Panc1 (cell line): ENCODE results near the gene EOGT. TPM values are rescaled to one million over a fixed set of nuclear protein-coding genes. Genes with fewer than 3 reads are reported as not detected.

ENCODE experiments used
- ATAC-seq: fragments of 200-7000 bp; cut with Tn5 transposase; 2 replicates; pipeline ENCODE4 v1.9.1; 2020; ENCODE audit warnings: mild to moderate bottlenecking, moderate library complexity
- BruUV-seq: library from RNA; stranded (reverse); fragments of 400-500 nt; replicated peaks from 2 replicates; lab custom pipeline; 2021; lab: Mats Ljungman, UMichigan
- CTCF ChIA-PET: fragments of 300-600 bp; sonication (Branson Sonifier 250); formaldehyde crosslinking; loops from one replicate; lab custom pipeline; 2022; ENCODE audit warnings: antibody characterized with exemption; lab: Charles Lee
- POLR2A ChIA-PET: fragments of 300-600 bp; sonication (Branson Sonifier 250); formaldehyde crosslinking; loops from one replicate; lab custom pipeline; 2022; ENCODE audit warnings: antibody characterized with exemption; lab: Charles Lee
- DNase-seq: peaks from one replicate; pipeline ENCODE4 v3.0.0-alpha.2; 2010; ENCODE audit warnings: low read depth, low spot score
- H3K27ac ChIP-seq: 2 replicates; pipeline ENCODE4 v1.5.1; 2011; ENCODE audit warnings: mild to moderate bottlenecking, low read length, inconsistent platforms
- H3K27me3 ChIP-seq: fragments of 200-500 bp; sonication (Bioruptor generic); 2 replicates; pipeline ENCODE4 v1.6.0; 2014; ENCODE audit warnings: low read length, inconsistent platforms; ENCODE audit not compliant: control insufficient read depth, insufficient read depth
- H3K36me3 ChIP-seq: fragments of 200-500 bp; sonication (Bioruptor generic); 2 replicates; pipeline ENCODE4 v1.5.1; 2014; ENCODE audit warnings: inconsistent platforms, mild to moderate bottlenecking, low read length, moderate library complexity; ENCODE audit not compliant: control insufficient read depth, insufficient read depth
- H3K4me1 ChIP-seq: 2 replicates; pipeline ENCODE4 v1.5.1; 2011; ENCODE audit warnings: inconsistent platforms, mild to moderate bottlenecking, low read length, moderate library complexity; ENCODE audit not compliant: control insufficient read depth, insufficient read depth
- H3K4me3 ChIP-seq, 2 experiments: 2 replicates each; pipeline ENCODE4 v1.5.1; 2011 to 2012; ENCODE audit warnings: low read depth in 2 of 2, low read length in 2 of 2, mild to moderate bottlenecking in 2 of 2, inconsistent platforms in 1 of 2, moderate library complexity in 1 of 2
- H3K9me3 ChIP-seq: fragments of 200-500 bp; sonication (Bioruptor generic); 2 replicates; pipeline ENCODE4 v1.5.1; 2014; ENCODE audit warnings: low read depth, mild to moderate bottlenecking, inconsistent platforms, low read length, moderate library complexity; ENCODE audit not compliant: control insufficient read depth, insufficient read depth
- POLR2AphosphoS5 ChIP-seq: IDR thresholded peaks from 2 replicates; pipeline ENCODE4 v1.6.1; 2012; ENCODE audit warnings: mild to moderate bottlenecking, low read depth, low read length, moderate library complexity
- REST ChIP-seq, 2 experiments: IDR thresholded peaks; 2 replicates each; pipeline ENCODE4 v1.6.1; 2011 to 2012; ENCODE audit warnings: low read depth in 2 of 2, control low read depth in 1 of 2, low read length in 1 of 2, mild to moderate bottlenecking in 1 of 2, moderate library complexity in 1 of 2; ENCODE audit not compliant: insufficient read depth in 1 of 2
- SIN3A ChIP-seq: IDR thresholded peaks from 2 replicates; pipeline ENCODE4 v1.6.1; 2012; ENCODE audit warnings: low read depth, mild to moderate bottlenecking, low read length, moderate library complexity, borderline replicate concordance; ENCODE audit not compliant: insufficient read depth
- TCF7L2 ChIP-seq: IDR thresholded peaks from 2 replicates; pipeline ENCODE4 v1.6.1; 2011; ENCODE audit warnings: mild to moderate bottlenecking, low read depth, low read length, inconsistent platforms
- in situ Hi-C: cut with HindIII; loops from 2 replicates; pipeline ENCODE4 v1.10.0; 2016; ENCODE audit warnings: low sequenced_read_pairs, low pct_unique_long_range_greater_than_20kb
- intact Hi-C: fragments of 100-400 bp; cut with micrococcal nuclease; formaldehyde crosslinking; loops from one replicate; pipeline ENCODE4 v1.10.0; 2022; ENCODE audit not compliant: unreplicated experiment
- total RNA-seq: library from RNA; stranded (reverse); gene quantifications from one replicate; pipeline ENCODE4 v1.2.1, GENCODE V29; 2021; ENCODE audit not compliant: unreplicated experiment
- TF ChIP-seq, protein P1 (sequence below): fragments of 450-650 bp; IDR thresholded peaks from 2 replicates; pipeline ENCODE4 v1.5.1; 2017; ENCODE audit warnings: mild to moderate bottlenecking

Gene EOGT
- total RNA-seq, 1 experiment from 2014 or later: 29.1 TPM

GRCh38 chr3:68996356-68996995 lies 17.0 kb downstream of the EOGT start:
- intact Hi-C loops (no loop called here), in situ Hi-C loops (no loop called here)
- POLR2A ChIA-PET: interaction anchor here (0.6 kb wide), 1 partner anchor 626 kb away, joined by 9 read pairs; no protein-coding TSS in a partner anchor
- H3K4me1 ChIP-seq: no peaks in the 10 kb centered on the region
- H3K36me3 ChIP-seq: peaks cover 6% of the 10 kb centered on the region
- no peak overlapping the region for H3K4me3 ChIP-seq
- H3K9me3 ChIP-seq: no peaks in the 10 kb centered on the region
- CTCF ChIA-PET: no interaction called here
- TSS peak; percentile 64 for BruUV-seq
- H3K27ac ChIP-seq: no peak overlapping the region
- DNase-seq (no peak), ATAC-seq (no peak)
- no peaks in the 10 kb centered on the region for H3K27me3 ChIP-seq
- no peak for TF ChIP-seq SIN3A
- no peak for TF ChIP-seq POLR2AphosphoS5
- TF ChIP-seq, protein P1, sequence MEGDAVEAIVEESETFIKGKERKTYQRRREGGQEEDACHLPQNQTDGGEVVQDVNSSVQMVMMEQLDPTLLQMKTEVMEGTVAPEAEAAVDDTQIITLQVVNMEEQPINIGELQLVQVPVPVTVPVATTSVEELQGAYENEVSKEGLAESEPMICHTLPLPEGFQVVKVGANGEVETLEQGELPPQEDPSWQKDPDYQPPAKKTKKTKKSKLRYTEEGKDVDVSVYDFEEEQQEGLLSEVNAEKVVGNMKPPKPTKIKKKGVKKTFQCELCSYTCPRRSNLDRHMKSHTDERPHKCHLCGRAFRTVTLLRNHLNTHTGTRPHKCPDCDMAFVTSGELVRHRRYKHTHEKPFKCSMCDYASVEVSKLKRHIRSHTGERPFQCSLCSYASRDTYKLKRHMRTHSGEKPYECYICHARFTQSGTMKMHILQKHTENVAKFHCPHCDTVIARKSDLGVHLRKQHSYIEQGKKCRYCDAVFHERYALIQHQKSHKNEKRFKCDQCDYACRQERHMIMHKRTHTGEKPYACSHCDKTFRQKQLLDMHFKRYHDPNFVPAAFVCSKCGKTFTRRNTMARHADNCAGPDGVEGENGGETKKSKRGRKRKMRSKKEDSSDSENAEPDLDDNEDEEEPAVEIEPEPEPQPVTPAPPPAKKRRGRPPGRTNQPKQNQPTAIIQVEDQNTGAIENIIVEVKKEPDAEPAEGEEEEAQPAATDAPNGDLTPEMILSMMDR: no peak
- TF ChIP-seq REST (IDR thresholded peaks at IDR 0.05; ENCODE audit: insufficient read depth in 1 of 2, low read depth in 2 of 2, low read length in 1 of 2): no peak
- no peak for TF ChIP-seq TCF7L2

GRCh38 chr3:68988740-68989139 lies 24.7 kb downstream of the EOGT start:
- ChIA-PET CTCF (no interaction called here), POLR2A (no interaction called here)

More at GRCh38 chr3:68988740-68989139, 24.7 kb downstream of the EOGT start:
- H3K27me3 ChIP-seq: no peaks in the 10 kb centered on the region
- no TSS peak for BruUV-seq
- H3K27ac ChIP-seq: no peak overlapping the region
- TF ChIP-seq, protein P1: no peak
- no peak for TF ChIP-seq SIN3A
- TF ChIP-seq TCF7L2: no peak
- no peak for TF ChIP-seq REST (IDR thresholded peaks at IDR 0.05; ENCODE audit: insufficient read depth in 1 of 2, low read depth in 2 of 2, low read length in 1 of 2)
- TF ChIP-seq POLR2AphosphoS5: no peak
- no peak for DNase-seq
- no peaks in the 10 kb centered on the region for H3K9me3 ChIP-seq
- intact Hi-C loops: no loop called here
- H3K4me3 ChIP-seq: no peak overlapping the region
- in situ Hi-C loops: no loop called here
- no peaks in the 10 kb centered on the region for H3K4me1 ChIP-seq
- peaks cover 19% of the 10 kb centered on the region for H3K36me3 ChIP-seq
- no peak for ATAC-seq
